ENCODE measurements around the gene FBXL17. TPM values are rescaled to one million over a fixed set of nuclear protein-coding genes. Genes with fewer than 3 reads are reported as not detected.

Gene FBXL17
- total RNA-seq, 1 experiment from 2014 or later = 8.8 TPM

DNA sequence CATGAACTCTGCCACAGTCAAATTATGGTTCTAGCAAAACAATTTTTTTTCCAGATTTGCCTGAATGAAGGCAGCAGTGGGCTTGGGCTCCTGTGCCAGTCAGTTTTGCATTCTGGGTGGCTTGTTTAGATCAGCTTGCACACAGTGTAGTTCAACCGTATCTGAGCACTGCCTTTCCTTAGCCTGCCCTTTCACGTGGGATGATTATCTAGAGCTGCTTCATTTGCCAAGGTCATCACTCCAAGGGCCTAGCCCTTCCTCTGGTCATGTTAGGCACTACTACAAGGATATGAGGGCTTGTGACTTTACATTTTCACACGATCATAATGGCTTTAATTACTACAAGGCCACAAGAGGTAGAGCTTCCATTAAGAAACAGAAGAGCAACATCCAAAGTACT lies 560.6 kb downstream of the FBXL17 start:
- no peaks in the 10 kb centered on the region for H3K9me3 ChIP-seq (ENCODE audit: low read length)
- no peak for TF ChIP-seq EZH2phosphoT487 (IDR thresholded peaks at IDR 0.05; ENCODE audit: borderline replicate concordance, low read length)
- TF ChIP-seq EZH2 (IDR thresholded peaks at IDR 0.05; ENCODE audit: low read length, unreplicated experiment) = no peak
- TF ChIP-seq, protein P1, sequence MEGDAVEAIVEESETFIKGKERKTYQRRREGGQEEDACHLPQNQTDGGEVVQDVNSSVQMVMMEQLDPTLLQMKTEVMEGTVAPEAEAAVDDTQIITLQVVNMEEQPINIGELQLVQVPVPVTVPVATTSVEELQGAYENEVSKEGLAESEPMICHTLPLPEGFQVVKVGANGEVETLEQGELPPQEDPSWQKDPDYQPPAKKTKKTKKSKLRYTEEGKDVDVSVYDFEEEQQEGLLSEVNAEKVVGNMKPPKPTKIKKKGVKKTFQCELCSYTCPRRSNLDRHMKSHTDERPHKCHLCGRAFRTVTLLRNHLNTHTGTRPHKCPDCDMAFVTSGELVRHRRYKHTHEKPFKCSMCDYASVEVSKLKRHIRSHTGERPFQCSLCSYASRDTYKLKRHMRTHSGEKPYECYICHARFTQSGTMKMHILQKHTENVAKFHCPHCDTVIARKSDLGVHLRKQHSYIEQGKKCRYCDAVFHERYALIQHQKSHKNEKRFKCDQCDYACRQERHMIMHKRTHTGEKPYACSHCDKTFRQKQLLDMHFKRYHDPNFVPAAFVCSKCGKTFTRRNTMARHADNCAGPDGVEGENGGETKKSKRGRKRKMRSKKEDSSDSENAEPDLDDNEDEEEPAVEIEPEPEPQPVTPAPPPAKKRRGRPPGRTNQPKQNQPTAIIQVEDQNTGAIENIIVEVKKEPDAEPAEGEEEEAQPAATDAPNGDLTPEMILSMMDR (conservative IDR thresholded peaks at IDR 0.05; ENCODE audit: low read depth, low read length) = no peak
- CTCF ChIA-PET = no interaction called here
- H3K9ac ChIP-seq (ENCODE audit: low read length) = no peak overlapping the region
- no peak overlapping the region for H3K4me2 ChIP-seq (ENCODE audit: low read length)
- H3K4me3 ChIP-seq (ENCODE audit: low read length) = no peak overlapping the region
- no peaks in the 10 kb centered on the region for H3F3A ChIP-seq (ENCODE audit: low read length, unreplicated experiment)
- no peak overlapping the region for H3K27ac ChIP-seq (ENCODE audit: low read length)
- intact Hi-C loops (cut with micrococcal nuclease) = no loop called here
- DNase-seq (no peak), ATAC-seq (no peak)
- H4K20me1 ChIP-seq (ENCODE audit: low read length) = no peaks in the 10 kb centered on the region
- no peaks in the 10 kb centered on the region for H3K4me1 ChIP-seq (ENCODE audit: insufficient read depth, low read length)
- POLR2A ChIA-PET (ENCODE audit: unreplicated experiment) = no interaction called here
- H3K79me2 ChIP-seq (ENCODE audit: low read length) = no peaks in the 10 kb centered on the region
- no peaks in the 10 kb centered on the region for H3K9me2 ChIP-seq (replicated peaks; ENCODE audit: low read length)
- H2AFZ ChIP-seq (ENCODE audit: low read length) = no peak overlapping the region
- no TSS peak for BruUV-seq (replicated peaks)
- H3K36me3 ChIP-seq (ENCODE audit: low read depth, low read length) = no peaks in the 10 kb centered on the region
- no peaks in the 10 kb centered on the region for H3K27me3 ChIP-seq (ENCODE audit: low read length)

DNA sequence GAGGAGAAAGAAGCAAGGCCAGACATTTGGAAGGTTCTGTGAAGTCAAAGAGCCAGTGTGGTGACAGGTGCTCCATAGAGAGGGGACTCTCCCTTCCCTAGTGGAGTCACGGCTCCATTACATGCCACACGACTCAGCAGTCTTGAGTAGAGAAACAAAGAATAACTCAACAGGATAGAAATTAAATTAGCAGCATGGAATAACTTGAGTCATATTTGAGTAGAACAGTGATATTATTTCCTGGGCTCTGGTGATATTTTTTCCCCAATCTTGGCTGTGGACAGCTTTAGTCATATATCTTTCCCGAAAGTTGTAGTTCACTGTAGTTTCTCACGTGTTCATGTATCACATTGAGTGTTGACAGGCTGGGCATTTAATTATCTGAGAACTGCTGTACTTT lies 561.5 kb downstream of the FBXL17 start:
- H3K79me2 ChIP-seq (ENCODE audit: low read length) = no peaks in the 10 kb centered on the region
- H4K20me1 ChIP-seq (ENCODE audit: low read length) = no peaks in the 10 kb centered on the region
- no peak for DNase-seq
- intact Hi-C loops (cut with micrococcal nuclease) = no loop called here
- ATAC-seq = no peak
- no peak overlapping the region for H3K4me2 ChIP-seq (ENCODE audit: low read length)
- no peaks in the 10 kb centered on the region for H3K4me1 ChIP-seq (ENCODE audit: insufficient read depth, low read length)
- H3K36me3 ChIP-seq (ENCODE audit: low read depth, low read length) = no peaks in the 10 kb centered on the region
- H3K27me3 ChIP-seq (ENCODE audit: low read length) = no peaks in the 10 kb centered on the region
- H3K9me2 ChIP-seq (replicated peaks; ENCODE audit: low read length) = no peaks in the 10 kb centered on the region
- H2AFZ ChIP-seq (ENCODE audit: low read length) = no peak overlapping the region
- no peaks in the 10 kb centered on the region for H3K9me3 ChIP-seq (ENCODE audit: low read length)
- H3F3A ChIP-seq (ENCODE audit: low read length, unreplicated experiment) = no peaks in the 10 kb centered on the region
- ChIA-PET POLR2A (ENCODE audit: unreplicated experiment) (no interaction called here), CTCF (no interaction called here)
- no peak overlapping the region for H3K4me3 ChIP-seq (ENCODE audit: low read length)
- no peak overlapping the region for H3K9ac ChIP-seq (ENCODE audit: low read length)
- no peak overlapping the region for H3K27ac ChIP-seq (ENCODE audit: low read length)
- TF ChIP-seq, protein P1 (conservative IDR thresholded peaks at IDR 0.05; ENCODE audit: low read depth, low read length) = no peak
- TF ChIP-seq EZH2 (IDR thresholded peaks at IDR 0.05; ENCODE audit: low read length, unreplicated experiment) = no peak
- TF ChIP-seq EZH2phosphoT487 (IDR thresholded peaks at IDR 0.05; ENCODE audit: borderline replicate concordance, low read length) = no peak
- BruUV-seq (replicated peaks) = no TSS peak

DNA sequence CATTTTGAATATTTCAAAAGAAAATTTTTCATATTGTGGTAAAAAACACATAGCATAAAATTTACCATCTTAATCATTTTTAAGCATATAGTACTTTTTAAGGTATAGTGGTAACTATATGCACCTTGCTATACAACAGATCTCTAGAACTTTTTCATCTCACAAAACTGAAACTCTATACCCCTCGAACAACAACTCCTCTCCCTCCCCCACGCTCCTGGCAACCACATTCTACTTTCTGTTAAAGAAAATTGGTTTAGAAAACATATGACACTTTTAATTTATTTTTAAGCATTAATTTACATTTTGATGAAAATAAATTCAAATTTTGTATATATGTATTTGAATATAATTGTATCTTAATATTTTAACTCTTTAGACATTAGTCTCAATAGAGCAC lies 563.9 kb downstream of the FBXL17 start:
- H4K20me1 ChIP-seq (ENCODE audit: low read length) = no peaks in the 10 kb centered on the region
- ATAC-seq (no peak), DNase-seq (no peak)
- BruUV-seq (replicated peaks) = no TSS peak
- ChIA-PET POLR2A (ENCODE audit: unreplicated experiment) (no interaction called here), CTCF (no interaction called here)
- no peaks in the 10 kb centered on the region for H3K9me2 ChIP-seq (replicated peaks; ENCODE audit: low read length)
- no peaks in the 10 kb centered on the region for H3K27me3 ChIP-seq (ENCODE audit: low read length)
- H3K27ac ChIP-seq (ENCODE audit: low read length) = no peak overlapping the region
- no peak overlapping the region for H3K4me2 ChIP-seq (ENCODE audit: low read length)
- no peaks in the 10 kb centered on the region for H3K36me3 ChIP-seq (ENCODE audit: low read depth, low read length)
- intact Hi-C loops (cut with micrococcal nuclease) = no loop called here
- no peak overlapping the region for H2AFZ ChIP-seq (ENCODE audit: low read length)
- no peak overlapping the region for H3K9ac ChIP-seq (ENCODE audit: low read length)
- no peaks in the 10 kb centered on the region for H3K4me1 ChIP-seq (ENCODE audit: insufficient read depth, low read length)
- no peaks in the 10 kb centered on the region for H3K9me3 ChIP-seq (ENCODE audit: low read length)
- TF ChIP-seq EZH2phosphoT487 (IDR thresholded peaks at IDR 0.05; ENCODE audit: borderline replicate concordance, low read length) (no peak), EZH2 (IDR thresholded peaks at IDR 0.05; ENCODE audit: low read length, unreplicated experiment) (no peak)
- TF ChIP-seq, protein P1 (conservative IDR thresholded peaks at IDR 0.05; ENCODE audit: low read depth, low read length) = no peak
- H3F3A ChIP-seq (ENCODE audit: low read length, unreplicated experiment) = no peaks in the 10 kb centered on the region
- no peaks in the 10 kb centered on the region for H3K79me2 ChIP-seq (ENCODE audit: low read length)
- no peak overlapping the region for H3K4me3 ChIP-seq (ENCODE audit: low read length)
